ENCODE measurements around the gene NCOR2.
A peak's percentile ranks its signal among the peaks of the same experiment; 100 is the strongest.

Gene NCOR2

GRCh38 chr12:124577374-124577773 is 10.0 kb upstream of the NCOR2 start:
- DNase-seq (ENCODE audit: low read depth in 2 of 2) = no peak

- no peak for DNase-seq (ENCODE audit: low read depth in 2 of 2)
These were observed 8.7 kb upstream of the NCOR2 start for GRCh38 chr12:124576061-124576650.

- no peak for DNase-seq (ENCODE audit: low read depth in 2 of 2)
These were observed 6.7 kb upstream of the NCOR2 start for GRCh38 chr12:124573839-124574786.

GRCh38 chr12:124571556-124571955 is 4.1 kb upstream of the NCOR2 start:
- DNase-seq (ENCODE audit: low read depth in 2 of 2) = no peak

GRCh38 chr12:124570810-124571209 is 3.4 kb upstream of the NCOR2 start:
- no peak for DNase-seq (ENCODE audit: low read depth in 2 of 2)

- no peak for DNase-seq (ENCODE audit: low read depth in 2 of 2)
These were observed 2.1 kb upstream of the NCOR2 start for GRCh38 chr12:124569375-124570148.

- DNase-seq (ENCODE audit: low read depth in 2 of 2) = no peak
These were observed 1.3 kb upstream of the NCOR2 start for GRCh38 chr12:124568431-124569374.

- peak; percentile 62 to 82 for DNase-seq (ENCODE audit: low read depth in 2 of 2)
These were observed 411 bp upstream of the NCOR2 start for GRCh38 chr12:124567673-124568373.

- DNase-seq (ENCODE audit: low read depth in 2 of 2) = peak; percentile 25 to 61
These were observed 1.0 kb downstream of the NCOR2 start for GRCh38 chr12:124566161-124566996.

GRCh38 chr12:124565656-124566160 is 1.7 kb downstream of the NCOR2 start:
- DNase-seq (ENCODE audit: low read depth in 2 of 2) = no peak

GRCh38 chr12:124564971-124565491 is 2.4 kb downstream of the NCOR2 start:
- DNase-seq (ENCODE audit: low read depth in 2 of 2) = no peak

- DNase-seq (ENCODE audit: low read depth in 2 of 2) = no peak
These were observed 3.0 kb downstream of the NCOR2 start for GRCh38 chr12:124564232-124564958.

GRCh38 chr12:124563809-124564208 is 3.6 kb downstream of the NCOR2 start:
- DNase-seq (ENCODE audit: low read depth in 2 of 2) = no peak

- DNase-seq (ENCODE audit: low read depth in 2 of 2) = no peak
These were observed 4.0 kb downstream of the NCOR2 start for GRCh38 chr12:124563401-124563800.

GRCh38 chr12:124562796-124563181 is 4.6 kb downstream of the NCOR2 start:
- DNase-seq (ENCODE audit: low read depth in 2 of 2) = no peak

GRCh38 chr12:124562018-124562795 is 5.2 kb downstream of the NCOR2 start:
- no peak for DNase-seq (ENCODE audit: low read depth in 2 of 2)

GRCh38 chr12:124561231-124561630 is 6.2 kb downstream of the NCOR2 start:
- DNase-seq (ENCODE audit: low read depth in 2 of 2) = no peak

Data from stimulated activated CD8-positive, alpha-beta memory T cell treated with anti-CD3 and anti-CD28 coated beads, Interleukin-7, amount 100 ng/mL, for 4 hours (primary cell).